Measurements from ENCODE around the gene FAM174A.
"Not testable (repeated sequence)": the region's sequence is repeated elsewhere in the genome, so short reads cannot be mapped to it uniquely, and the experiment has no call there.

FAM174A gene

GRCh38 chr5:100576217-100576751, 41.1 kb downstream of the FAM174A start:
- no peak for DNase-seq

GRCh38 chr5:100577506-100577905, 42.3 kb downstream of the FAM174A start:
- no peak for DNase-seq

GRCh38 chr5:100584069-100584468, 48.9 kb downstream of the FAM174A start:
- peak in 1 of 2 experiments; percentile 6 for DNase-seq

GRCh38 chr5:100584889-100585288, 49.7 kb downstream of the FAM174A start:
- DNase-seq: no peak

GRCh38 chr5:100590867-100591266, 55.7 kb downstream of the FAM174A start:
- no peak for DNase-seq

GRCh38 chr5:100595152-100595811, 60.1 kb downstream of the FAM174A start:
- DNase-seq: no peak

- DNase-seq: no peak
These were observed 60.6 kb downstream of the FAM174A start for GRCh38 chr5:100595812-100596173.

GRCh38 chr5:100598446-100598845, 63.3 kb downstream of the FAM174A start:
- no peak for DNase-seq

DNA sequence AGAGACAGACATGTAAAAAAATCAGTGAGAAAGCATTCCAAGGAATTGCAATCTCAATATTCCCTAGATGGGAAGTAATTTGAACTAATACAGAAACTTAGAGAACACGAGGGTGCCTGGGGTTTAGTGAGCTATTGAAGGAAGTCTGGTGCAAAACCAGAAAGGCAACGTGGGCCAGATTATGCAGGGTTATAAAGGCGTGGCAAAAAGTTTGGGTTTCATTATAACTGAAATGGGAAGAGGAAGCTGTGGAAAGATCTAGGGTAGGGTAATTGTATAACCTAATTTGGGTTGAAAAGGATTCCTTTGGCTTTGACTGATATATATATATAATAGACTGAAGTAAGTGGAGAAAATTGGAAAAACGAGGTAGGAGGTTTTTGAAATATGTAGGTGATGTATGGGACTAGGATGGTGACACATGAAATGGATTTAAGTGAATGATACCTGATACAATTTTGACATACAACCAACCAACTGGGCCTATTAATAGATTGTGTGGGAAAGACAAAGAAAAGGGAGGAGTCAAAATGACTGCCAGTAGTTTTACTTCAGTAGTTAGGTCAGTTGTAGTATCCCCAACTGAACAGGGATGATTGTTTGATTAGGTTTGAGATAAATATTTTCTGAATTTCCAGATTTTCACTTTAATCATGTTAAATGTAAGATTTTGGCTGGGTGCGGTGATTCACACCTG, 65.3 kb downstream of the FAM174A start:
- DNase-seq: no peak

DNA sequence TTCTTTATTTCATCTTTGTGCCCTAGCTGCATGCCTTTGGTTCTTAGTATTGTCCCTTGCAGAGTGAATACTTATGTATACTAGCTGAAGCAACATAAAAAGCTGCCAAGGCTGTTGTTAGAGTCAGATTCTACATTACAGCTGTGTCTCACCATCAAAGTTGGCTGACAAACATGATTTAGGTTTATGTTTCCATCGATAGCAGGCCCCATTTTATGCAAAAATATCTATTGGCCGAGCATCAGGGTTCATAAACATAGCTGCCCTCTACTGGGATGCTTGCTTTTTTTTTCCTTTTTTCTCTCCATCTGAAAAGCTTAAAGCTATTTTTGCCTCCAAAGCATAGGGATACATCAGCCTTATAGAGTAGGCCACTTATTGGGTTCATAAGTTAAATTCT, 68.0 kb downstream of the FAM174A start:
- DNase-seq: no peak

- DNase-seq: not testable (repeated sequence)
These were observed 68.8 kb downstream of the FAM174A start for GRCh38 chr5:100604021-100604420.

- no peak for DNase-seq
These were observed 74.4 kb downstream of the FAM174A start for GRCh38 chr5:100609594-100609993.

DNA sequence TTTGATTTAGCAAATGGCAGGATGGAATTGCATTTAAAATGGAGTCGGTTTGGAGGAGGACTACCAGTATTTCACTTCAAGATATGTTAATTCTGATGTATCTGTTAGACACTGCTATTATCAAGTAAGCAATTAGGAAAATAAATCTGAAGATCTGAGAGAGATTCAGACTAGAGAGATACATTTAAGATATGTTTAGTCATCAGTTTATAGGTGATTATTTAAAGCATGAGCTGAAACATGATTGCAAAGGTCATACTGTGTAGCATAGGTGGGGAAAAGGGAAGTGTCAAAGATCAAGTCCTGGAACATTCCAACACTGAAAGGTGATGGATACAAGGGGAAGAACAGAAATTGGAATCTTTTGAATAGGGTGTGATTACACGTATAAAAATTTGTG, 79.1 kb downstream of the FAM174A start:
- no peak for DNase-seq

- DNase-seq: no peak
These were observed 80.2 kb downstream of the FAM174A start for GRCh38 chr5:100615362-100615761.

- no peak for DNase-seq
These were observed 81.1 kb downstream of the FAM174A start for GRCh38 chr5:100616291-100616690.

- DNase-seq: no peak
These were observed 81.8 kb downstream of the FAM174A start for GRCh38 chr5:100616981-100617380.

GRCh38 chr5:100623719-100624118, 88.5 kb downstream of the FAM174A start:
- DNase-seq: no peak

DNA sequence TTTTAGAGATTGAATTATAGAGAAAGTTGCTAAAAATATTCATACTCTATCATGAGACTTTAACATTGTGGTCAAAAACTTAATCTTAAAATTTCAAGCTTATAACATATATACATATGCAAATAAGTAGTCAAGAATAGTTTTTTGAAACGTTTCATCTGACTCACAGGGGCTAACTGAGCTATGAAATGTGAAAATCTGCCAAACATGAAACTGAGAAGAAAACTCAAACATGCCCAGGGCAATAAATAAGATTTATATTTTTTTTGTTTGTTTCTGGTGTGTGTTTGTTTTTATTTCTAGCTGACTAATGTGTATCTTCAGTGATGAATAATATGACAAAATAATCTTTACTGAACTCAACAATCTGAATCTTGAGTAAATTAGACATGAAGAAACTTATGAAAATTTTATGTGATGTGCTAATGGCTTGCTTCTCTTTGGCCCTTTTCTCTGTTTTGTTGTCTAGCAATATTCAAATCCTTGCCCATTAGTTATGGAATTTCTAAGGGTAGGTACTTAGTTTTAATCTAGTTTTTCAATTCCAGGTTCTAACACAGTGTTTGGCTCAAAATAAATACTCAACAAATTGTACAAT, 99.9 kb downstream of the FAM174A start:
- DNase-seq: no peak
